GM23248 (cell line): Measurements from ENCODE around the gene LBP. TPM values are rescaled to one million over a fixed set of nuclear protein-coding genes. Genes with fewer than 3 reads are reported as not detected.
"Not testable (repeated sequence)": the region's sequence is repeated elsewhere in the genome, so short reads cannot be mapped to it uniquely, and the experiment has no call there.

Source experiments
- DNase-seq: peaks from one replicate; pipeline ENCODE4 v3.0.0-alpha.2; 2015
- H2AFZ ChIP-seq: fragments of 200-600 bp; sonication (generic); 2 replicates; pipeline ENCODE4 v1.6.1; 2016; ENCODE audit warnings: antibody characterized with exemption
- H3F3A ChIP-seq: fragments of 200-600 bp; sonication (generic); 2 replicates; pipeline ENCODE4 v1.6.1; 2016; ENCODE audit warnings: mild to moderate bottlenecking, antibody characterized with exemption, mixed run types; ENCODE audit not compliant: insufficient read depth
- H3K27ac ChIP-seq: fragments of 200-600 bp; sonication (generic); 2 replicates; pipeline ENCODE4 v1.5.1; 2016; ENCODE audit warnings: mild to moderate bottlenecking
- H3K27me3 ChIP-seq: fragments of 200-600 bp; sonication (generic); replicated peaks from 2 replicates; pipeline ENCODE4 v1.6.1; 2016; ENCODE audit warnings: mild to moderate bottlenecking; ENCODE audit not compliant: insufficient read depth
- H3K36me3 ChIP-seq: fragments of 200-600 bp; sonication (generic); 2 replicates; pipeline ENCODE4 v1.6.1; 2016; ENCODE audit warnings: low read depth, mild to moderate bottlenecking
- H3K4me1 ChIP-seq: fragments of 200-600 bp; sonication (generic); 2 replicates; pipeline ENCODE4 v1.6.1; 2016; ENCODE audit warnings: mild to moderate bottlenecking; ENCODE audit not compliant: insufficient read depth
- H3K4me2 ChIP-seq: fragments of 200-600 bp; sonication (generic); one replicate; pipeline ENCODE4 v1.6.1; 2016; ENCODE audit warnings: mild to moderate bottlenecking; ENCODE audit not compliant: unreplicated experiment
- H3K4me3 ChIP-seq: fragments of 200-600 bp; sonication (generic); 2 replicates; pipeline ENCODE4 v1.5.1; 2016; ENCODE audit warnings: mild to moderate bottlenecking
- H3K79me2 ChIP-seq: fragments of 200-600 bp; sonication (generic); 2 replicates; pipeline ENCODE4 v1.6.1; 2016; ENCODE audit warnings: mild to moderate bottlenecking; ENCODE audit not compliant: insufficient read depth
- H3K9ac ChIP-seq: fragments of 200-600 bp; sonication (generic); 2 replicates; pipeline ENCODE4 v1.6.1; 2016; ENCODE audit warnings: mild to moderate bottlenecking
- H3K9me2 ChIP-seq: fragments of 200-600 bp; sonication (generic); 2 replicates; pipeline ENCODE4 v1.6.1; 2016; ENCODE audit warnings: mixed run types, mild to moderate bottlenecking, moderate library complexity; ENCODE audit not compliant: insufficient read depth
- H3K9me3 ChIP-seq: fragments of 200-600 bp; sonication (generic); one replicate; pipeline ENCODE4 v1.6.1; 2017; ENCODE audit warnings: low read depth
- H4K20me1 ChIP-seq: fragments of 200-600 bp; sonication (generic); 2 replicates; pipeline ENCODE4 v1.6.0; 2016; ENCODE audit not compliant: insufficient read depth
- EZH2 ChIP-seq: fragments of 200-600 bp; sonication (generic); IDR thresholded peaks from 2 replicates; pipeline ENCODE4 v1.6.1; 2018; ENCODE audit warnings: antibody characterized with exemption, mild to moderate bottlenecking; ENCODE audit not compliant: insufficient read depth, poor library complexity, severe bottlenecking
- EZH2phosphoT487 ChIP-seq: fragments of 200-600 bp; sonication (generic); IDR thresholded peaks from 2 replicates; pipeline ENCODE4 v1.6.1; 2018; ENCODE audit warnings: antibody characterized with exemption, moderate library complexity, mild to moderate bottlenecking, low read depth; ENCODE audit not compliant: insufficient read depth
- WGBS, 2 experiments: methylation state at CpG; one replicate each; pipeline ENCODE4 v1.1.6; 2015 to 2017; ENCODE audit warnings: low lambda C conversion rate in 2 of 2, low coverage in 1 of 2; ENCODE audit errors: missing lambda C conversion rate in 2 of 2; 5-methylcytosine and 5-hydroxymethylcytosine counted together
- in situ Hi-C: fragments of 300-500 bp; cut with MboI; formaldehyde crosslinking; loops from 2 replicates; pipeline ENCODE4 v1.15.0; 2020
- polyA plus RNA-seq: library from polyadenylated mRNA; unstranded; fragments of >200 nt; fragmentation: Nextera tagmentation; extraction: Ambion mirVana; gene quantifications from 2 replicates; pipeline ENCODE4 v1.2.1, GENCODE V29; 2016
- total RNA-seq: library from RNA; depleted of rRNA; stranded (reverse); fragments of >200 nt; shearing (Covaris generic); gene quantifications from 2 replicates; pipeline ENCODE4 v1.2.3, GENCODE V29; 2014

Gene LBP
- total and polyA plus RNA-seq, 2 experiments from 2014 or later = not detected

DNA sequence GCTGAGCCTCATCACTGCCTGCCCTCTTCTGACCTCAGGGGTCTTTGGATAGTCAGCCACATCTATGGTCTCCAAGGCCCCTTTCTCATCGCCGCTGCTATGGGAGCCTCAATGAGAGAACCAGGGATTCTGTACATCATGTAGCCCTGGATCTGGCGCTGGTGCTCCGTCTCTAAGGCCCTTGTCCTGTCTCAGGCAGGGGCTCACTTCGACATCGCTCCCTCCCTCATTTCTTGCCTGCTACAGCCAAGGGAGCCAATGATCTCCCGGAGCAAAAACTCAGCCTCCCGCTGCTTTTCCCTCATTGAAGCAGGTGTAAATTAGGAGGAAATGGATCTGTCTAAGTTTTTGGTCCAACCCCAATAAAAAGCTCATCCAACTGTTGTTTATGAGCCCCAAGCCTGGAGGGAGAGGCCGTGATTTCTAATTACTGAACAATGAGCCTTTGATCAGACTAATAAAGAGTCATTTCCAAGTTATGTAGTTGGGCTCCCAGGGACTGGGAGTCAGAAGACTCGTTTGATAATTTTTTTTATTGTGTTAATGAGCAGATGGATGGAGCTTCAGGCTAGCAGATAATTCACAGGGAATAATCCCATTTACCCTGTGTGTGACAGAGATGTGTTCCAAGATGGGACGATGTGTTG, 30.9 kb downstream of the LBP start:
- TF ChIP-seq EZH2 (no peak), EZH2phosphoT487 (no peak)
- Histone ChIP-seq H3K4me3 (no peak overlapping the region), H3K27ac (no peak overlapping the region), H3K9me2 (no peaks in the 10 kb centered on the region), H2AFZ (no peak overlapping the region), H3K4me1 (no peaks in the 10 kb centered on the region), H3K9ac (no peak overlapping the region), H3K27me3 (peaks cover 29% of the 10 kb centered on the region), H3K36me3 (no peaks in the 10 kb centered on the region), H3K4me2 (no peak overlapping the region), H3K79me2 (no peaks in the 10 kb centered on the region), H3K9me3 (no peaks in the 10 kb centered on the region), H4K20me1 (no peaks in the 10 kb centered on the region), H3F3A (no peaks in the 10 kb centered on the region)
- in situ Hi-C loops = no loop called here
- no peak for DNase-seq
- 60 to 65% methylated on average over 11 of the region's 11 CpGs for WGBS, 2 experiments

DNA sequence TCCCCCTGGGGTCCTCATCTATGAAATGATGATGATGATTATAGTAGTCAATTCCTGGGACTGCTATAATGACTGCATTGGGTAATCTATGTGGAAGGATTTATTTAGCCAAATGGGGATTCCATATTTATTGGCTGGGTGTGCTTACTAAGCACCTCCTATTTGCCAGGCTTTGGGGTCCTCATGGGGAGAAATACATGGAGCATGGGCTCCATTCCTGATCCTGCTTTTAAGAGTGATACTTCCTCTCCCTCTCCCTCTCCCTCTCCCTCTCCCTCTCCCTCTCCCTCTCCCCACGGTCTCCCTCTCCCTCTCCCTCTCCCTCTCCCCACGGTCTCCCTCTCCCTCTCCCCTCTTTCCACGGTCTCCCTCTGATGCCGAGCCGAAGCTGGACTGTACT, 31.6 kb downstream of the LBP start:
- DNase-seq, in situ Hi-C loops, H3F3A ChIP-seq: not testable (repeated sequence)

DNA sequence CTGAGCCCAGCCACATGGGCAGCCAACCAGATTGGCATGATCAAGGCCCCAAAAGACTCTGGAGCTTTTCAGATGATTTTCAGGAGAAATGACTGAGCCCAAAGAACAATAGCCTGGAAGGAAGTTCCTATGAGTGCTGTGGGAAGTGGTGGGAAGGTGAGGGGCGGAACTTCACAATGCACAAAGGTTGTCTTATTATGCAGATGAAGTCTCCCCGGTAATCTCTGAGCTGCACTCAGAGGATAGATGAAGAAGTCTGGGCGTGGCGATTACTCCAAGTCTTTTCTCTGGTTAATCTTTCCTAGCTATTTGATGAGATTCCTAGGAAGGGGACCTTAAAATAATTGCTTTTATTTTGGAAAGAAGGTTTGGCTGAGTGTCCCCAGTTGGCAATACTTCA, 36.9 kb downstream of the LBP start:
- H2AFZ ChIP-seq = no peak overlapping the region
- no peak overlapping the region for H3K9ac ChIP-seq
- no peak overlapping the region for H3K27ac ChIP-seq
- H3K4me2 ChIP-seq = no peak overlapping the region
- TF ChIP-seq EZH2 (no peak), EZH2phosphoT487 (no peak)
- no peaks in the 10 kb centered on the region for H3K4me1 ChIP-seq
- no peaks in the 10 kb centered on the region for H3K79me2 ChIP-seq
- 69 to 71% methylated on average over 4 of the region's 4 CpGs for WGBS, 2 experiments
- peaks cover 29% of the 10 kb centered on the region for H3K27me3 ChIP-seq
- no peaks in the 10 kb centered on the region for H3K9me2 ChIP-seq
- H3F3A ChIP-seq = no peaks in the 10 kb centered on the region
- no peak overlapping the region for H3K4me3 ChIP-seq
- in situ Hi-C loops = no loop called here
- DNase-seq = no peak
- no peaks in the 10 kb centered on the region for H4K20me1 ChIP-seq
- no peaks in the 10 kb centered on the region for H3K9me3 ChIP-seq
- no peaks in the 10 kb centered on the region for H3K36me3 ChIP-seq

More for the DNA sequence above, 31.6 kb downstream of the LBP start:
- H3K27ac ChIP-seq, H3K9me3 ChIP-seq, H3K9me2 ChIP-seq, H3K4me2 ChIP-seq, H3K9ac ChIP-seq, H4K20me1 ChIP-seq, H2AFZ ChIP-seq, H3K79me2 ChIP-seq, H3K4me1 ChIP-seq, H3K36me3 ChIP-seq, H3K4me3 ChIP-seq: not testable (repeated sequence)
- WGBS, 2 experiments = 74% methylated on average over 5 of the region's 5 CpGs; no CpG with 5 or more reads in 1 of the 2 experiments
- H3K27me3 ChIP-seq = peaks cover 36% of the 10 kb centered on the region

DNA sequence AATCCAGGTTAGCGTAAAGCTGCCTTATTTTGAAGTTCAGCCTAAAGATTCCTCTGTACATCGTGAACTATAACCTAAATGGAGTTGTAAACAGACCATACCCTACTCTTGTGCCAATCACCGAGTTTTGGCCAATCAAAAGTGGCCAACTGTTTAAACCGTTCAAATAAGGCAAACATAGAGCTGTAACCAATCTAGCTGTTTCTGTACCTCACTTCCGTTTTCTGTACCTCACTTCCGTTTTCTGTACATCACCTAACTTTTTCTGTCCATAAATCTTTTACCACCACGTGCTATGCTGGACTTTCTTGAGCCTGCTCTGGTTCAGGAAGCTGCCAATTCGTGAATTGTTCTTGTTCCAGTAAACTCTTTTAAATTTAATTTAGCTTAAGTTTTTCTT, 39.7 kb downstream of the LBP start:
- no peaks in the 10 kb centered on the region for H3K79me2 ChIP-seq
- no peaks in the 10 kb centered on the region for H4K20me1 ChIP-seq
- DNase-seq = no peak
- H3K9me2 ChIP-seq = no peaks in the 10 kb centered on the region
- no peaks in the 10 kb centered on the region for H3K9me3 ChIP-seq
- no peak overlapping the region for H3K9ac ChIP-seq
- H2AFZ ChIP-seq = no peak overlapping the region
- no peak for TF ChIP-seq EZH2phosphoT487
- no peak for TF ChIP-seq EZH2
- no peaks in the 10 kb centered on the region for H3K4me1 ChIP-seq
- H3F3A ChIP-seq = no peaks in the 10 kb centered on the region
- H3K36me3 ChIP-seq = no peaks in the 10 kb centered on the region
- H3K27ac ChIP-seq = no peak overlapping the region
- 62 to 67% methylated on average over 8 of the region's 8 CpGs for WGBS, 2 experiments
- in situ Hi-C loops = no loop called here
- H3K4me2 ChIP-seq = no peak overlapping the region
- H3K4me3 ChIP-seq = no peak overlapping the region
- peaks cover 45% of the 10 kb centered on the region for H3K27me3 ChIP-seq

DNA sequence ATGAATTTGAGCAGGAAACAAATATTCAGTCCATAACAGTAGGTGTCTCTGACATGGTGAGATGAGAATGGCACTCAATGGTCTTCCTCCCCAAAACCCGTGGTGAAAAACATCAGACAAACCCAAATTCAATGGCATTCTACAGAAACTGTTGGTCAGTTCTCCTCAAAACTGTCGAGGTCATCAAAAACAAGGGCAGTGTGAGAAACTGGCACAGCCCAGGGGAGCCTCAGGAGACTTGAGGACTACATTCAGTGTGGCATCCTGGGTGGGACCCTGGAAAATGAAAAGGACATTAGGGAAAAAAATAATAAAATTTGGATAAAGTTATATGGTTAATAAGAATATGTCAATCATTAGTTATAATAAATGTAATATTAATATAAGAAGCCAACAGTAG, 40.6 kb downstream of the LBP start:
- no peaks in the 10 kb centered on the region for H3K9me3 ChIP-seq
- H3K9me2 ChIP-seq = no peaks in the 10 kb centered on the region
- H3K79me2 ChIP-seq = no peaks in the 10 kb centered on the region
- no peaks in the 10 kb centered on the region for H3K36me3 ChIP-seq
- no peak overlapping the region for H2AFZ ChIP-seq
- TF ChIP-seq EZH2phosphoT487 = no peak
- no peak for TF ChIP-seq EZH2
- in situ Hi-C loops = no loop called here
- H3K9ac ChIP-seq = no peak overlapping the region
- no peak for DNase-seq
- 30 to 35% methylated on average over 2 of the region's 2 CpGs for WGBS, 2 experiments
- no peak overlapping the region for H3K4me2 ChIP-seq
- H3K27me3 ChIP-seq = peaks cover 45% of the 10 kb centered on the region
- no peak overlapping the region for H3K4me3 ChIP-seq
- H3F3A ChIP-seq = no peaks in the 10 kb centered on the region
- H3K4me1 ChIP-seq = no peaks in the 10 kb centered on the region
- H4K20me1 ChIP-seq = no peaks in the 10 kb centered on the region
- no peak overlapping the region for H3K27ac ChIP-seq
